GM18870 (cell line): ENCODE results near the gene LY6G6F.

Experiments used
- ATAC-seq: cut with Tn5 transposase; IDR thresholded peaks from one replicate; pipeline ENCODE4 v1.9.1; 2021; ENCODE audit warnings: moderate library complexity; ENCODE audit not compliant: unreplicated experiment

Gene LY6G6F

DNA sequence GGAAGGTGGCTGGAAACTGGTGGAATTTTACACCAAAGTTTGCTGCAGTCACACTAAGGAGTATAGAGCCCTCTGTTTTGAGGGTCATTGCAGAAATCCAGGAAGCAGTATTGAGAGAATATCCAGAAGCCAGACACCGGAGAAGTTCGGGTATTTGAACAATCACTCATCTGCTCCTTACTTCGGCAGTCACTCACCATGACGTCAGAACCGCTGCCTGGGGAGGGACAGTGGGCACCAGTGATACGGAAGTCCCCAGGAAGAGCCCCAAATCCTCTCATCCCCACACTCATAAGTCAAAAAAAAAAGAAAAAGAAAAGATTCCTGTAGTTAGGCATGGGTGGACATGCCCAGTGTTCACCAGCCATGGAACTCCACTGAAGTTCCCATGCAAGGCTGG lies 29.8 kb upstream of the LY6G6F start:
- ATAC-seq: no peak

DNA sequence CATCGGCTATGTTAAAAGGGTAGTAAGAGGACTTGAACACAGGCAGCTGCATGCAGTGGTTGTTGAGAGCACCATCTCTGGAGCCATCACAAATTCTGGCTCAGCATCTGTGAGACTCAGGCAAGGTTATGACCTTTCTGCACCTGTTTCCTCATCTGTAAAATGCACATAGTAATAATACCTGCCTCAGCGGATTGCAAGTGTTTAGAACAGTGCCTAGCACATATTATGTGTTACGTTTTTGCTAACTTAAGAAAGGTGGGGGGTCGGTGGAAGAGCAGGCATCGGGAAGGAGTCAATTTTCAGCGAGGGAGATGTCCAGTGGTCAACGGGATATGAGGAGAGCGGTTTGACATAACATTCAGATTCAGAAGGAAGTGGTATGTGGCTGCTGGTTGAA lies 28.7 kb upstream of the LY6G6F start:
- ATAC-seq: no peak

DNA sequence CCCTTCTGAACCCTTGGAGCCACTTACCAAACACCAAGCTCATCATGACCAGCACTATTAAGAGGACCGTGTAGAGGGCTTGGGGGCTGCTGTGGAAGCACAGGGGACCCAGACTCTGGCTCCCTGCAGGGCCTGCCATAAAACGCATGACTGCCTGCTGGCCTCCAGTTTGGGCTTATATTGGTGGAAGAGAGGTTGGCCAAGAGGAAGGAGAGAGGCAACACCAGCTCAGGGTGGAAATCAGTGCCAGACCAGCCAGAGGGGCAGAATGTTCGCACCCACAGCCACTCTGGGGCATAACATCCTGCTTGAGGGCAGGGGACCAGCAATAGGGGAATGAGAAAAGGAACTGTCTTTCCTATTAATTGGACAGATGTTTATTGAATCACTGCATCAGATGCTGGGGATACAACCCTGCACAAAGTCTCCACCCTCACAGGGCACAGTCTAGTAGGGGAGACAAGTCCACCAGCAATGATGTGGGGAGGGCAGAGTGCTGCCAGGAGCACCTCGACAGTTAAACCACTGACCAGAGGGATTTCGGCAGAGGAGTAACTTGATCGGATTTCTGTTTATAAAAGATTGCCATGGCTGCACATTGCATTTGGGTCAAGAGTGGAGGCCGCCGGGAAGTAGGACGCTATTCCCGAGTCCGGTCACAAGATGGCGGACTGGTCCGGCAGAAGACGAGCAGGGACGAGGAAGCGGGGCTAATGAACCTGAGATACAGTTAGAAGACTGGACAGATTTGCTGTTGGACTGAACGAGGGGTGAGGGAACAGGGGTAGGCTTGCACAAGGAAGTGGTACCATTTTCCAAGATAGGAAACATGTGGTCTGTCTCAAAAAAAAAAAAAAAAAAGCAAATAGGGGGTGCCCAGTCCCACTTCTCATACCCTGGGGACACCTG lies 26.2 kb upstream of the LY6G6F start, which contains the start of gene LY6G5C:
LY6G5C (minus strand) TSS at position 842 of the 909 bp plus-strand sequence; CDS start at position 148, 694 bp downstream.
- no peak for ATAC-seq

DNA sequence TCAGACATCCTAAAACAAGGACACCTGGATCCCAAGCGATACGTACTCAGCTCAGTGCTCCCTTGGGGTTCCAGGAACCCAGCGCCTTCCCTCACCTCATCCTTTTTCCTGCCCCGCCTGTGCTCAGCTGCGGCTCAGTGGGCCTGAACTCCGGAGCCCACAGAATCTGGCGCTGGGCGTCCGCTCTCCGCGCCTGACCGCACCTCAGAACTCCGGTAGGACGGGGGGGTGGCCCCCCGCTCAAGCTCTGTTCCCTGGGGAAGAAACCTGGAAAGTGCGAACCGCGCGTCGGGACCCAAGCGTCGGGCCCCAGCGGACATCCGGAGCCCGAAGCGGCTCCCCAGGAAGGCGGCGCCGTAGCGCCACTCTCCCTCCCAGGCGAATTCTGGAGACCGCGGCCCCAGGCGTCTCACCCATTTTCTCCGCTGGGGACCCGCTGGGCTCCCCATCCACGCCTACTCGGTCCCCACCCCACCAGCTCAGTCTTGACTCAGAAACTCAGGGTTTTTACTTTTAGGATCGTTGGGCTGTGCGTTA lies 25.5 kb upstream of the LY6G6F start:
- ATAC-seq: no peak

DNA sequence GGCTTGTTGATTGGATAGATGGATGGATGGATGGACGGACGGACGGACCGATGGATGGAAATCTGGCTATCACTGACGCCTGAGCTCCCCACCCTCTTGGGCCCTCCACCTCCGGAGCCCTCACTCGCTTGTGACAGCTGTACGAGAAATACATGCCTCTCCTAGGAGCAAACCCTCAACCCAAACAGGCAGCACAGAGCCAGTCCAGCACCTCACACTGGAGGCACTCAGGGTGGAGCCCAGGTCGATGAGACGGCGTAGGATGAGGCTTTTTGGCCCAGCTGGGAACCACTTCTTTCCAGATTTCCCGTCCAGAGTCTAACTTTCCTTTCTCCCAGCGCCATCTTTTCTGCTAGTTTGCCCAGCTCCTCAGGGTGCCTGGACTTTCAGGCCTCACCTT lies 23.1 kb upstream of the LY6G6F start:
- no peak for ATAC-seq

DNA sequence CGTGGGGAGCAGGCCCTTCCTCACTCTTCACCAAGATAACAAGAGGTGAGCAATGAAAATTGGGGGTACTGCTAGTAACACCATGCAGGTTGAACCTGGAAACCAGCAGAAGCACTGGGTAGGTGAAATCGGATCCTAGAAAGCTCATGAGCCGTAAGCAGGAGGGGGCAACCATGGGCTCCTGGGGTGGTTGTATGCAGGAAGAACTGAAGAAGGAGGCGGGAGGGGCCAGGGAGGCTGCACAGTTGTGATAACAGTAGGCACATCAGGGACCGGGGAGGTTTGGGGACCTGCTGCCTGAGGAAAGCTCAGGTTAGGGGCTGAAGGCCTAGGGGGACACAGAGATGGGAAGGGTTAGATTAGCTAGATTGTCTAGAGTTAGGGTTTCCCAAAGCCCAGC lies 20.2 kb upstream of the LY6G6F start:
- no peak for ATAC-seq

DNA sequence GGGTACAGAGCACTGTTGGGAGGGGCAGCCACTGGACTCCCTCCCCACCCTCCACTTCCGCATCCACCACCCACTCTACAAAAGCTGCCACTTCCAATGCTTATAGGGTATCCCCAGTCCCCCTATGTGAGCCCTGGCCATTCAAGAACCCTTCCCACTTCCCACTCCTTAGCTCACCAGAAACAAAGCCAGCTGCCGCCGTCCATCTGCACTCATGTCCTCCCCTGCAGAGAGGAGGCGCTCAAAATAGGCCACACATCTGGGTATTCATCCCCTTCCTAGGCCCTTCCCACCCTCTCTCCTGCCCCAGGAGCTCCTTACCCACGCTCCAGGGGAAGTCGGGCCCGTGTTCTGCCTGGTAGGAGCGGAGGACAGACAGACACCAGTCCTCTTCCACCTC lies 19.3 kb upstream of the LY6G6F start:
- ATAC-seq: no peak

DNA sequence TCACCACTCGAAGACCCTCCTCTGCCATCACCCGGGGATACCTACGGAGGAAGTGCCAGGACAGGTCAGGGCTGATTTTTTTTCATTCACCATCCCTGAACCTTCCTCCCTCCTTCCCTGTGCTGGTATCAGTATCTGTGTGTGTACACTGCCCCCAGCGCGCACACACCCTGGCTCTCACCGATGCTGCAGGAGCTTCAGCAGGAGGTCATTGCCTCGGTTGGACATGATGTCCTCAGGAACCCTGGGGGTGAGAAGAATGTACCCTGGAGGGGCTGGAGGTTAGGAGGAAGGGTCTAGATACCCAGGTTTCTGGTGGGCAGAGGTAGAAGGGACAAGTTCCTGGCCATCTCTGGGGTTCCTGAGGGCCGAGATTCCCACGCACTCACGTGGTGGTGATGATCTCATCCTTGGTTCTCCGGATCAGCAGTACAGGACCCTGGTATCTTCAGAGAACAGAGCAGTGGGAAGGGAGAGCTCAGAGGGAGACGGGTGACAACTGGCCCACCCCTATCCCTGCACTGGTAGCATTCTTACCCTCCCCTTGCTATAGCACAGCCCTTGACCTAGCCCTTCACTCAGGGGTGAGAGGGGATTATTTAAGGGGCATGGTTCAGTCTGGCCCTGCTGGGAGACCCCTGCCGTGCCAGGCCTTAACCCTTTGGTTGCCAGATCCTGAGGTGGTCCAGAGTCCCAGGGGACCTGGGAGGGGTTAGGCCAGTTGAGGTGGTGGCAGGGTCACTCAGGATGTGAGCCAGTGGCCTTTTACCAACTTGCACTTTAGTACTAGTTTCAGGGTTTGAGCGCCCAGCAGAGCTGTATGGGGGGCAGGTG lies 18.6 kb upstream of the LY6G6F start:
- no peak for ATAC-seq

DNA sequence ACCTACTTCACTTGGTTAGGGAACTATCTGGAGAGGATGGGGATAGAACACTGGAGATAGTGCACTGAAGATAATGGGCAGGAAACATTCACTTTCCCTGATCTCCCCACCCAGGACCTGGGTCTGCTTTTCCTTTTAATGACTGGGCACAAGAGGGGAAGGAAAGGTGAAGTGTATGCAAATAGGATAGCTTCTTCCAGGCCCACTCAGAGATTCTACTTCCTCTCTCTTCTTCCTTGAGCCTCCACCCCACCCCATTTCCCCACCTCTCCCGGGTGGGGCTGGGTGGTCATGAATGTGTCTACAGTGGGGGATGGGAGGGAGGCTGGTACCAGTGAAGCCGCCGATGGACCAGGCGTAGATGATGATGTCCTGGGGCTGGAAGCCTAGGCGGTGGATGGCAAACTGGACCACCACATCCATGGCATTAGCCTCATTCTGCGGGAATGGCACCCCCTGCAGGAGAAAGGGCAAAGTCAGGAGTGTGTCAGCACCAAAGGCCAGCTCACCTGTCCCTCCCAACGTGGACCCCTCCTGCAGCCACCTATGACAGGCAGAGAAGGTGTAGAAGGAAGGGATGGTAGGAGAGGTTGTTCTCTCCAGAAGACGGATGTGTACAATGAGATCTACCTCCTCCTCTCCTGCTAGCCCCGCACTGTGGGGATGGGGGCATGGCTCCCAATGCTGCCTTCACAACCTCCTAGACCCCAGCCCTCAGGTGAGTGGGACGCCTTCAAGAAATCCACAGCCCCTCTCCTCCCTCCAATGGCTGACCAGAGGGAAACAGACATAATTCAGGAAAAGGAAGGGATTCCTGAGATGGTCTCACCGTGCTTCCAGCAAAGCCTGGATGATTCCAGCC lies 17.2 kb upstream of the LY6G6F start:
- ATAC-seq: no peak

DNA sequence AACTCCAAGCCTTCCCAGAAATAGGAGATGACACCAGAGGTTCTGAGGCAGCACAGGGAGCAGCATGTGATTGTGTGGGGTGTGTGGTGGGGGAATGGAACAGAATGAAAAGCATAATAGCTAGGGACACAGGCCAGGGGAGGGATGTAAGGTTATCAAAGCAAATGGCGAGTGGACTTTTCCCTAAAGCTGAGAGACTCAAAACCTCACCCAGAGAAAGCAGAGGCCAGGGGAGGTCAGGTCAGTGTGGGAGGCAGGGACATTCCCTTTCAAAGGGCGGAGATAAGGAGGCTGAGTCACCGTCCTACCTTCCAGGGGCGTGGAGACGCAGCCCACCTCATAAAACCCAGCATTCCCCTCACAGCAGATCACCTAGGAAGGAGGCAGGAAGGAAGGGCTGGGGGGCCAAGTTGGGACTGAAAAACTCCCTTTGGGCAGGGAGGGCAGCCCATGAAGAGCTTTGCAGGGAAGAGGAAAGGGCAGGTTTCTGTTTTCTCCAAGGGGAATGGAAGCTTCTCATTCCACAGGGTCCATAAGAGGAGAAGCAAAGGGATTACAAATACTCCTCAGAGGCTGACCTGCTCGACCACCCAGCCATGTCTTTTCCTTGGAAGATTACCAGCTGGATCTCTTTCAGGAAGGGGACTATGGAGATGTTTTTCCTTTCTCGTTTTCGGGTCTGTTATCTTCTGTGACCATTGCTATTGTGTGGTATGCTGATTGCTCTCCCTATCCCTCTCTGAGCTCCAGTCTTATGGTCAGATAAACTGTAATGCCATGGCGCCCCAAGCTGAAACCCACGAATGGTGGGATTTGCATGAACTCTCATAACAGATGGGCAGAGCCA lies 16.2 kb upstream of the LY6G6F start:
- ATAC-seq: no peak

DNA sequence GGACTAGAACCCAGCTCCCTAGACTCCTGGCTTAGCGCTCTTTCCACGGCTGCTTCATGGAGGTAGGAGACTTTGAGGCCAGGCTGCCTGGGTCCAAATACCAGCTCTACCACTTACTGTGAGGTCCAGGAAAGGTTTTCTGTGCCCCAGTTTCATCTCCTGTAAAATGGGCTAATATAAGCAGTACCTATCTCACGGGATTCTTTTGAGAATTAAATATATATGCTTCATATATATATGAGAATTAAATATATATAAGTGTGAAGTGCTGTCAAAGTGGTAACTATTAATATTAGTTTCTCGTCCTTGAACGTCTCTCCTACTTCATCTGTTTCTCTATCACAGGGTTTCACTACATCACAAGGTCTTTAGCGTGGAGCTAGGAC lies 15.6 kb upstream of the LY6G6F start:
- ATAC-seq: no peak

DNA sequence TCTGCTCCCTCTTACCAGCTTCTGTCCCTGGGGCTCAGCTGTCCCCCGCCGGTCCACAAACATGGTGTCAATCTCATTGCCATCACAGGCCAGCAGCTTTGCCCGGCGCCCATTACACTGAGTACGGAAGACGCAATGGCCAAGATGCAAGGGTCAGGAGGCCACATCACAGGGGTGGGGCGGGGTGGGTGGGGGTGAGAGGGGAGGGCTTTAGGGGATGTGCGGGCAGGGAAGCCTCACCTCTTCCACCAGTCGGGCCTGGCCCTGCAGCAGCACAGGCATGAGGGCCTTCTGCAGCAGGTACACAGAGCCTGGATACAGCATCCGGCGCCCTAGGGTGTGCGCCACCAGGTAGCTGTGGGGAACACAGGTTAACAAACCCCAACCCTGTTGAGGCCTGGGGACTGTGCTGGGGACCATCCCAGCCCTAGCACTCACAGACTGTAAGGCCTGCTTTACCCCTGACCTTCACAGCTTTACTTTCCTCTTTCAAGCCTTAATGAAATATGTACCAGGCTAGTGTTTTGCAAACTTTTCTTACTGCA lies 15.0 kb upstream of the LY6G6F start:
- no peak for ATAC-seq

DNA sequence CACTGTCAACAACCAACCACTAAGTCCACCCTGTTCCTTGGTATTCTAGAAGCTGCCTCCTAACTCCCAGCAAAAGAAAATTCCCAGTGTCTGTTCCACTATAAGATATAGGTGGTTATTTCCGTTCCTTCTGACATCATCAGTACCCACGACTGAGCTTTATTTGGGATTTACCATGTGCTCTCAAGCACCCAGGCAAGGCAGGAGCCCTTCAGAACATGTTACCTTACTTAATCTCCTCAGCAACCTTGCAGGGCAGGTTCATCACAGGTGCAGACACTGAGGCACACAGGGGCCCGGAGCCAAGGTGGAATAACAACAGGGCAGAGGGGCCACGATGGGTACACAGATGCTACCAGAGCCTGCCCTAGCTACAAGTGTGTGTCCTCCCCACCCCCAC lies 14.3 kb upstream of the LY6G6F start:
- ATAC-seq: no peak

DNA sequence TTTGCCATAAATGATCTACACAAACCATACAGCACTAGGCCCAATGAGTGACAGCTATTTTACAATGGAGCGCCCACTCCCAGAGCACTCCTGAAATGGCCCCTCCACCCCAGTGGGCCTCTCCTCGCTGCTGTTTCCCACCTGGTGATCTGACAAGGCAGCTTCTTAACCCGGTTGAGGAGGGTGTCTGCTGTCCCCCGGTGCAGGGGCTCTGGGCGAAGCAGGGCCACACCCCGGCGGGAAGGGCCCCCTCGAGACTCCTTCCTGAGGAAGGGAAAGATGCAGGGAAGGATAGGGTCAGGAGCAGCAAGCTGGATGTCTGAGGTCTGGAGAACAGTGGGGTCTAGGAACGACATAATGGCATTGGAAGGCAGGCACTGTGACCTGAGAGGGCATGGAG lies 13.8 kb upstream of the LY6G6F start:
- no peak for ATAC-seq

DNA sequence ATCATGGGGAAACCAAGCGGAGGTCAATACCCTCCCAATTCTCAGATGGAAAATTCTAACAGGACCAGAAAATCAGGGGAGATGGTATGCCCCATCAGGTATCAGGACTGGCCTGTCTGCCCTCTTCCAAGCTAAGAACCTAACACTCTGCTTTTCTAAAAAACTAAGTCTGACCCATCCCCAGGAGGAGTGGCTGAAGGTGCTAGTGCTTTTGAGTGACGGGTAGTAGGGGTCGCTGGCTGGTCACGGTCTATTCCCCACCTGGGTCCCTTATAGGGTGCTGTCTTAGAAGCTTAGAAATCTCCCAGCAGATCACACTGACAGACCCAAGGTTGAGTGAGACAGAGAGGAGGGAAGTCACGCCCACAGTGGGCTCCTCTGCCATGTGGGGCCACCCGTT lies 13.1 kb upstream of the LY6G6F start:
- ATAC-seq: no peak

DNA sequence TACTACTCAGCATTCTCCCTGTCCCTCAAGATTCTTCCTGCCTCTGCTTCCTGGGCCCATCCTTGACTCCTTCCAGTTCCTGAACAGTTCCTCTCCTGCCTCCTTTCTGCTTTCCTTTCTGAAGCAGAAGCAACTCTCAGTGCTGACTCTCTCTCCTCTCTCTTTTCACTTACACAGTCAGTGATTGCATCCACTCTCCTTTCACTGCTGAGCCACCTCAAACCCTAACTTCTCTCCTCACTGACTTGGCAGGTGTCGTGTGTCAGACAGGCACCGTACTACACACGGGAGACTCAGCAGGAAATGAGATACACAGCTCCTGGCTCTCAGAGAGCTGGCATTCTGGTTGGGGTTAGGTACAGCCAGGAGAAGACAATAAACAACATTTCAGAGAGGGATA lies 9.1 kb upstream of the LY6G6F start:
- no peak for ATAC-seq

DNA sequence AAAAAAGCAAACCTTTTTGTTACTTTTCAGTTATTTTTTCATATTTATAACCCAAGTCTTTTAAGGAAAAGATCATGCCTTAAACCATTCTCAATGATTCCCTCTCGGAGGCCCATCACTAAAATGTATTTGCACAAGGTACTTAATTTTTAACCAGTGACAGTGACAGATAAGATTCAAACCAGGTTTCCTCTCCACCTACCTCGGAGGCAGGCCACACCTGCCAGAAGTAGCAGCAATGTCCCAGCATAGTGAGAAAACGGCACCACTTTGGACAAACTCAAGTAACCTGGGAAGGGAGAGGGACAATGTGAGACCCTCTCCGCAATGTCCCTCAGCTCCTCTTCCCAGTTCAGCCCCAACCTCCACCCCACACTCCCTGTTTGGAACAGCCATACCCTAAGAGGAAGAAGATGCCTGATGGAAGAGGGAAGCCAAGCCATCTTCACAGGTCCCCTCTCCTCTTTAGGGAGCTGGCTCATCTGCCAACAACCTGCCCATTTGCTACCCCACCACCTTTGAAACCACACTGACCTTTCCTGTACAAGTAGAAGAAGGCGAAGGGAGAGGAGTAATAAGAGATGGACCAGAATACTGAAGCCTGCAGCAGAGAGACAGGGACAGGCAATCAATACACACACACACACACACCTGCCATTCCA lies 5.8 kb upstream of the LY6G6F start:
- no peak for ATAC-seq

DNA sequence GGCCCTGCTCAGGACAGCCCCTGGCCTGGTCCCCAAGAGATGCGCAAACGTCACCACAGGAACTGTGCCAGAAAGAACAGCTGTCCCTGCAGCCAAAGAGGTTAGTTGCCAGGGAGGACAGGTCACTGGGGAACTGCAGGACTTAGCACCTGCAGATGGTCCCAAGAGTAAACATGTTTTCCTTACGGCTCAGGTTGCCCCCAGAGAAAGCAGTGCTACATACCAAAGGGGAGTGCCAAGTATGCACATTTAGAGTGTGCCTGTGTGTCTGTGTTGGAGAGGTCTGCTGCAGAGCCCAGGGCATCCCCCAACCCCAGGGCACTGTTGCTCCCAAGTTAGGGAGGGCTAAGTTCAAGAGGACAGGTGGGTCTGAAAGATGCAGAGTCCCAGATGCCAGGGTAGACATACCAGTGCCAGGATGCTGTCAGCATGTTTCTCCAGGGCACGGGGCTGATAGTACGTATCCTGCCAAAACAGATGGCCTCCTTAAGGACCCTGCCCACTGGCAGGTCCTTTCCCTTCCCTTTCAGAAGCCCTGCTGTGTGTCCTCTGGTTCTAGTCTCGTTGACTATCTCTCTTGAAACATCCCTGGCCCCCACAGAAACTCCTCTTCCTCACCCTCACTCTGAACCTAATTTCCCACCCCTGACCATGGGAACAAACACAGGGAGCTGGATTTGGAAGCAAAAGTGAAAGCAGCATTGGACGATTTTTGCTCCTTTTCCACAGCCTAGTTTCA lies 4.8 kb upstream of the LY6G6F start:
- no peak for ATAC-seq
